Sigmoid colon (tissue), 7 donors: ENCODE results near the gene PLPP4. TPM values are rescaled to one million over a fixed set of nuclear protein-coding genes. Genes with fewer than 3 reads are reported as not detected.

Source experiments
- DNase-seq: peaks from one replicate; pipeline ENCODE4 v3.0.0-alpha.2; 2019
- H3K27ac ChIP-seq, 4 donors: fragments of 200-600 bp; sonication (generic); one replicate each; pipeline ENCODE4 v1.5.1; 2016 to 2019; ENCODE audit warnings: mild to moderate bottlenecking in 1 of 4
- H3K27me3 ChIP-seq, 3 donors: fragments of 200-600 bp; sonication (generic); one replicate each; pipeline ENCODE4 v1.5.1; 2019; ENCODE audit warnings: mild to moderate bottlenecking in 1 of 3
- H3K36me3 ChIP-seq, 4 donors: fragments of 200-600 bp; sonication (generic); one replicate each; pipeline ENCODE4 v1.5.1; 2016 to 2019
- H3K4me1 ChIP-seq, 4 donors: fragments of 200-600 bp; sonication (generic); one replicate each; pipeline ENCODE4 v1.5.1; 2017 to 2019
- H3K4me3 ChIP-seq, 4 donors: fragments of 200-600 bp; sonication (generic); one replicate each; pipeline ENCODE4 v1.5.1; 2017 to 2019; ENCODE audit warnings: mild to moderate bottlenecking in 2 of 4, moderate library complexity in 1 of 4
- H3K9me3 ChIP-seq, 4 donors: fragments of 200-600 bp in 3 of 4; sonication (generic) in 3 of 4; one replicate each; pipeline versions ENCODE4 v1.5.1 to v1.6.1; 2013 to 2019
- CTCF ChIP-seq, 4 experiments: fragments of 450-650 bp in 3 of 4; fragments of 200-600 bp in 1 of 4; IDR thresholded peaks; one replicate each; pipeline ENCODE4 v1.5.1; 2016 to 2019; ENCODE audit warnings: antibody characterized with exemption in 4 of 4, mild to moderate bottlenecking in 3 of 4, moderate library complexity in 2 of 4
- EP300 ChIP-seq, 4 donors: sonication (generic); formaldehyde crosslinking; IDR thresholded peaks; one replicate each; pipeline ENCODE4 v1.6.1; 2017; ENCODE audit warnings: antibody characterized with exemption in 4 of 4
- POLR2A ChIP-seq, 2 donors: fragments of 450-650 bp; IDR thresholded peaks; one replicate each; pipeline ENCODE4 v1.6.1; 2016; ENCODE audit warnings: antibody characterized with exemption in 2 of 2, mild to moderate bottlenecking in 2 of 2, moderate library complexity in 2 of 2
- POLR2AphosphoS5 ChIP-seq, 4 donors: sonication (generic); formaldehyde crosslinking; IDR thresholded peaks; one replicate each; pipeline ENCODE4 v1.6.1; 2017; ENCODE audit warnings: antibody characterized with exemption in 4 of 4
- WGBS, 2 donors: extraction: QIAGEN DNeasy Blood & Tissue Kit; methylation state at CpG; one replicate each; pipeline ENCODE4 v1.1.7; 2013; 5-methylcytosine and 5-hydroxymethylcytosine counted together
- intact Hi-C: fragments of 100-400 bp; cut with DNase I; formaldehyde crosslinking; loops from one replicate; pipeline ENCODE4 v1.15.1; 2023
- polyA plus RNA-seq, 3 donors: library from polyadenylated mRNA; stranded (reverse); fragments of 200-250 nt; gene quantifications; one replicate each; pipeline ENCODE4 v1.2.3, GENCODE V29; 2013
- total RNA-seq, 4 donors: library from RNA; depleted of rRNA; stranded (reverse); fragments of >200 nt; gene quantifications; one replicate each; pipeline ENCODE4 v1.1.0, GENCODE V29; 2016
- donor health status: healthy with polysubstance abuse.
- donor health status: Bipolar disorder and iron deficiency.
- donor health status: healthy.

PLPP4 gene
- total and polyA plus RNA-seq, 7 donors = 0.96 to 3.2 (median 2.6) TPM; not detected in 2

- H3K4me3 ChIP-seq = no peak overlapping the region
- H3K4me1 ChIP-seq = no peaks in the 10 kb centered on the region
- intact Hi-C loops = no loop called here
- no peak for DNase-seq
- H3K36me3 ChIP-seq = no peaks in the 10 kb centered on the region
- 72 to 77% methylated on average over 6 of the region's 6 CpGs for WGBS, 2 donors
- no peak overlapping the region for H3K27ac ChIP-seq
- no peaks in the 10 kb centered on the region for H3K27me3 ChIP-seq
- no peaks in the 10 kb centered on the region for H3K9me3 ChIP-seq
- TF ChIP-seq CTCF (IDR thresholded peaks at IDR 0.05) = no peak
- no peak for TF ChIP-seq POLR2AphosphoS5 (IDR thresholded peaks at IDR 0.05)
- no peak for TF ChIP-seq EP300 (IDR thresholded peaks at IDR 0.05)
- TF ChIP-seq POLR2A (IDR thresholded peaks at IDR 0.05) = no peak
These were observed 29.7 kb downstream of the PLPP4 start for GRCh38 chr10:120486671-120487205.

- no peak for DNase-seq
- H3K36me3 ChIP-seq = no peaks in the 10 kb centered on the region
- intact Hi-C loops = no loop called here
These were observed 33.3 kb downstream of the PLPP4 start for GRCh38 chr10:120490288-120490687.

GRCh38 chr10:120492346-120492745 lies 35.3 kb downstream of the PLPP4 start:
- 24 to 40% methylated on average over 3 of the region's 3 CpGs for WGBS, 2 donors
- Histone ChIP-seq H3K4me3 (no peak overlapping the region), H3K27ac (no peak overlapping the region), H3K27me3 (no peaks in the 10 kb centered on the region), H3K36me3 (no peaks in the 10 kb centered on the region), H3K9me3 (no peaks in the 10 kb centered on the region), H3K4me1 (no peaks in the 10 kb centered on the region)
- no peak for DNase-seq
- intact Hi-C loops = no loop called here
- TF ChIP-seq POLR2A (IDR thresholded peaks at IDR 0.05) (no peak), CTCF (IDR thresholded peaks at IDR 0.05) (no peak), POLR2AphosphoS5 (IDR thresholded peaks at IDR 0.05) (no peak), EP300 (IDR thresholded peaks at IDR 0.05) (no peak)

More at GRCh38 chr10:120490288-120490687, 33.3 kb downstream of the PLPP4 start:
- 56 to 61% methylated on average over 1 of the region's 1 CpG for WGBS, 2 donors
- Histone ChIP-seq H3K4me1 (no peaks in the 10 kb centered on the region), H3K4me3 (no peak overlapping the region), H3K27ac (no peak overlapping the region), H3K27me3 (no peaks in the 10 kb centered on the region), H3K9me3 (no peaks in the 10 kb centered on the region)
- TF ChIP-seq POLR2A (IDR thresholded peaks at IDR 0.05) (no peak), EP300 (IDR thresholded peaks at IDR 0.05) (no peak), POLR2AphosphoS5 (IDR thresholded peaks at IDR 0.05) (no peak), CTCF (IDR thresholded peaks at IDR 0.05) (no peak)

GRCh38 chr10:120493411-120494312 lies 36.6 kb downstream of the PLPP4 start:
- no peaks in the 10 kb centered on the region for H3K4me1 ChIP-seq
- no peak overlapping the region for H3K27ac ChIP-seq
- H3K4me3 ChIP-seq = no peak overlapping the region
- H3K9me3 ChIP-seq = no peaks in the 10 kb centered on the region
- no peak for DNase-seq
- no peaks in the 10 kb centered on the region for H3K36me3 ChIP-seq
- WGBS, 2 donors = 85 to 90% methylated on average over 11 of the region's 11 CpGs
- H3K27me3 ChIP-seq = no peaks in the 10 kb centered on the region
- TF ChIP-seq POLR2AphosphoS5 (IDR thresholded peaks at IDR 0.05) (no peak), CTCF (IDR thresholded peaks at IDR 0.05) (no peak), POLR2A (IDR thresholded peaks at IDR 0.05) (no peak), EP300 (IDR thresholded peaks at IDR 0.05) (no peak)
- intact Hi-C loops = no loop called here
